ENCODE results near the gene ITGA2B.
"Not testable (repeated sequence)": the region's sequence is repeated elsewhere in the genome, so short reads cannot be mapped to it uniquely, and the experiment has no call there.

ITGA2B gene

GRCh38 chr17:44351961-44352827, 37.3 kb downstream of the ITGA2B start:
- no peak for DNase-seq

GRCh38 chr17:44351464-44351863, 38.0 kb downstream of the ITGA2B start:
- no peak for DNase-seq

DNA sequence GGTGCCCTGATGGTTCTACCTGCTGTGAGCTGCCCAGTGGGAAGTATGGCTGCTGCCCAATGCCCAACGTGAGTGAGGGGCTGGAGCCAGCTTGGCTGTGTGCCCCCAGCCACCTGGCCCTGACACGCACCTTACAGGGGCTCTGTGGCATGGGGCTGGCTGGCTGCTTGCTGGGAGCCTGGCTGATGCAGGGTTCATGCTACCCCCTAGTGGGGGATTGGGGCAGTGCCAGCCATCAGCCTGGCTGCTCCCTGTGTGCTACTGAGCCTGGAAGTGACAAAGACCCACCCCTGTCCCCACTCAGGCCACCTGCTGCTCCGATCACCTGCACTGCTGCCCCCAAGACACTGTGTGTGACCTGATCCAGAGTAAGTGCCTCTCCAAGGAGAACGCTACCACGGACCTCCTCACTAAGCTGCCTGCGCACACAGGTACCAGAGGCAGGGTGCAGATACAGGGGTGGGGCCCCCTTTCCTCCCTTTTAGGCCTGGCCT, 38.7 kb downstream of the ITGA2B start:
- DNase-seq, result peak; percentile 75

DNA sequence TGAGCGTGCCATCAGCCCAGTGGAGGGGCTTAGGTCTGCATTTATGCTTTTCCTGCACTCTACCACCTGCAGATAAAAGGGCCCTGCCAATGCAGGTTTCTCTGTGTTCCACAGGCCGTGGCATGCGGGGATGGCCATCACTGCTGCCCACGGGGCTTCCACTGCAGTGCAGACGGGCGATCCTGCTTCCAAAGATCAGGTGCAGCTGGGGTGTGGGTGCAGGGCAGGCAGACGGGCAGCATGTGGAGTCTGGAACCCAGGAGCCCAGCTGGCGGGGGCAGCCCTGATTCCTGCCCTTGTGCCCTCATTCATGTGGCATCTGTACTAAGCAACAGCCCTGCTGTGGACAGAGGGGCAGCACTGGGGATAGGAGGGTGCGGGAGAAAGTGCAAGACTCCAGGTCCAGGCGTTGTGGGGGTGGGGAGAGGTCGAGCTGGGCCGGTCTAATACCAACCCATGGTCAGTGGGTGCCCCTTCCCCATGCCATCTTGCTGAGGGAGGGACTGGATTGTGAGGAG, 39.8 kb downstream of the ITGA2B start:
- no peak for DNase-seq

- no peak for DNase-seq
These were observed 40.5 kb downstream of the ITGA2B start for GRCh38 chr17:44348988-44349364.

- peak; percentile 96 for DNase-seq
These were observed 41.0 kb downstream of the ITGA2B start for GRCh38 chr17:44348234-44348987.

- not testable (repeated sequence) for DNase-seq
These were observed 42.0 kb downstream of the ITGA2B start for GRCh38 chr17:44347206-44348055.

GRCh38 chr17:44346064-44346844, 43.2 kb downstream of the ITGA2B start:
- no peak for DNase-seq

DNA sequence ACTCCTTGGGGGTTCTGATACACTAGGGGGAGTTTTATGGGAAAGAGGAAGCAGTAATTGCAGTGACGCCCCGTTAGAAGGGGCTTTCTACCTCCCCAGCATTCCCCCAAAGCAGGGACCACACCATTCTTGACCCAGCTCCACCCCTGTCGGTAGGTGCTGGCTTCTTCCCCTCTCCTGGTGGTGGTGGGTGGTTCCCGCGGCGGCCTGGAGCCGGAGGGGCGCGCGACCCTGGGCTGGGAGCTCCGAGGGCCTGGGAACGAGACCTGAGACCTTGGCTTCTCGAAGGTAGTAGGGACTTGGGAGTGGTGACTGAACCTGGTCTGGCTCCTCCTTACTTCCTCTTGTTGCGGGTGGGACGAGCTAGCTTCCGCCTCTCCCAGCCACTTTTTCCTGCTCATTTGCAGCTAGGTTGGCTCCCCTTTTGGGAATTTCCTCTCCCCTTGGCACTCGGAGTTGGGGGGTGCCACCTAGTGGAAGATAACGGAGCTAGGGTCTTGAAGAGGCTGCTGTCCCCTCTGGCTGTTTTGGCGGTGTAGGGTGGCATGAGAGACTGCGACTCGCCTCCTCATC, 43.9 kb downstream of the ITGA2B start:
- DNase-seq, result peak; percentile 88

DNA sequence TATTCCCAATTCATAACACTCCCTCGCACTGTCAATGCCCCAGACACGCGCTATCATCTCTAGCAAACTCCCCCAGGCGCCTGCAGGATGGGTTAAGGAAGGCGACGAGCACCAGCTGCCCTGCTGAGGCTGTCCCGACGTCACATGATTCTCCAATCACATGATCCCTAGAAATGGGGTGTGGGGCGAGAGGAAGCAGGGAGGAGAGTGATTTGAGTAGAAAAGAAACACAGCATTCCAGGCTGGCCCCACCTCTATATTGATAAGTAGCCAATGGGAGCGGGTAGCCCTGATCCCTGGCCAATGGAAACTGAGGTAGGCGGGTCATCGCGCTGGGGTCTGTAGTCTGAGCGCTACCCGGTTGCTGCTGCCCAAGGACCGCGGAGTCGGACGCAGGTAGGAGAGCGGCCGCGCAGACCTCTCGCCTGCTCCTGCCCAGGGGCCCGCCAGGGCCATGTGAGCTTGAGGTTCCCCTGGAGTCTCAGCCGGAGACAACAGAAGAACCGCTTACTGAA, 44.5 kb downstream of the ITGA2B start, which contains the start of gene GRN:
Gene GRN, plus strand, starts transcription at position 364 of the 515 bp plus-strand sequence. CDS start 3,863 bp downstream, outside the sequence.
- DNase-seq, result peak; percentile 97

DNA sequence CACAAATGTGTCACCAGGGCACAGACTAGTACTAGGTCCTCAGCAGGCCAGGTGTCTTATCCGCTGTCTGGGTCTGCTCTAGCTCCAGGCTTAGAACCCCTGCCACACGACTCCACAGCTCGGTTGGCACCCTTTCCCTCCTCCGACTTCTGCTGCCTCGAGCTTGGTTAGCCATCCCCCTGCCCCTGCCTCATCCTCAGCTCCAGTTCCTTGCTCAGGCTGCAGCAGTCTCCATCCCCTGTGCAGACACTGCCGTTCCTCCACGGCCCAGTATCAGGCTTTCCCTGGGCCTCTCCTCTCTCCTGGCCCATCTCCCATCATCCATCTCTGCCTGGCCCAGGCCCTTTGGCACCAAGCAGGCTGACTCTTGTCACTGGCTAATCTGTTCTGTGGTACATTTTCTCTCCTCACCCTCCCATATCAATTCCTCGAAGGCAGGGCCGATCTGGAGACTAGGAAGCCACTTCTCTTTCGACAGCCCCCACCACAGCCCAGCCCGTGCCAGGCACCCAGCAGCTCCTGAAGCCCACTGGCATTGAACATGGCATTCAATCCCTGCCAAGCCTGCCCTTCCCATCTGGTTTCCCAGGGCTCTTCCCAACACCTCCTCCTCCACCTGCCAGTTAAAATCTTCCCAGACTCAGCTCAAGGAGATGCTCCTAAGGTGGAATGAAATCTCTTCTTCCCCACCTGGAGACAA, 45.8 kb downstream of the ITGA2B start:
- no peak for DNase-seq

- DNase-seq, result not testable (repeated sequence)
These were observed 48.9 kb downstream of the ITGA2B start for GRCh38 chr17:44340553-44340952.

GRCh38 chr17:44338702-44339101, 50.7 kb downstream of the ITGA2B start:
- DNase-seq, result peak; percentile 81

- DNase-seq, result no peak
These were observed 53.5 kb downstream of the ITGA2B start for GRCh38 chr17:44335968-44336367.

GRCh38 chr17:44335564-44335963, 53.9 kb downstream of the ITGA2B start:
- no peak for DNase-seq

- DNase-seq, result peak; percentile 55
These were observed 54.7 kb downstream of the ITGA2B start for GRCh38 chr17:44334727-44335126.

DNA sequence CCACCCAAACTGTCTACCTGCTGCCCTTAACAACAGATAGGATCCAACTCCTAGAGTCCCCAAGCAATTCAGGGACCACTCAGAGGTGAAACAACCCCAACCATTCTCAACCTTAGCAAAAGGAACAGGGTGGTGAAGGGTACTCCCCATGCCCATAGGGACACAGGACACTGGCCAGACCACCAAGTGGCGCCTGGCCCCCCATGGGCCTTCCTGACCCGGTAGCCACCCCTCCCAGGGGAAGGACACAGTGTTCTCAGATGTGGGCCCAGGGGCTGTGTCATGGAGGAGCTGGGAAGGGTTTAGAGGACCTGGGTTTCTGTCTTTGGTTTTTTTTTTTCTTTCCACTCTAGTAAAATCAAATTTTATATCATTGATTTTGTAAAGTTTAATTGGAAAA, 55.1 kb downstream of the ITGA2B start:
- no peak for DNase-seq

DNA sequence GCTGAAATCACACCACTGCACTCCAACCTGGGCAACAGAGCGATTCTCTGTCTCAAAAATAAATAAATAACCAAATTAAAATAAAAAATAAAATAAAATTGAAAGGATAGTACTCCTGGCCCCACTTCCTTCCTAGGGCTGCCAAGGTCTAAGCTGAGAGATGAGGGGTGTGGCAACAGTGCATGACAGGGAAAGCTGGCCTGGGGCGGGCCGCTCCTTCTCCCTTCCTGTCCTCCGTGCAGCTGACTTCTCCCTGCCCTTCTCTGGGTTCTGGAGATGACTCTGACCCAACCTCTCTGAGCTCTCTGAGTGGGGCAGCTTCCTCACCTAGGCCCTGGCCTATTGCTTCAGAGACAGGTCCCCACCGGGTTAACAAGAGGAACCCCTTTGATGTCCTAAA, 56.1 kb downstream of the ITGA2B start:
- peak; percentile 77 for DNase-seq

GRCh38 chr17:44331249-44331760, 58.1 kb downstream of the ITGA2B start:
- DNase-seq, result peak; percentile 92

GRCh38 chr17:44330263-44330662, 59.2 kb downstream of the ITGA2B start:
- DNase-seq, result not testable (repeated sequence)
